AG04449 (cell line): ENCODE data around the gene TCP11X1.
"Not testable (repeated sequence)": the region's sequence is repeated elsewhere in the genome, so short reads cannot be mapped to it uniquely, and the experiment has no call there.

Experiments used
- CTCF ChIA-PET: fragments of 350-600 bp; formaldehyde crosslinking; extraction: SDS; loops from one replicate; lab custom pipeline; 2021; ENCODE audit warnings: antibody characterized with exemption; lab: Yijun Ruan, JAX
- POLR2A ChIA-PET: fragments of 400-600, 350-600 bp; formaldehyde crosslinking; extraction: SDS; loops from one replicate; lab custom pipeline; 2020; ENCODE audit warnings: antibody characterized with exemption, inconsistent platforms; lab: Yijun Ruan, JAX
- DNase-seq: peaks from one replicate; pipeline ENCODE4 v3.0.0-alpha.2; 2010; ENCODE audit warnings: low read depth, low spot score
- H3K4me3 ChIP-seq: 2 replicates; pipeline ENCODE4 v1.5.1; 2011; ENCODE audit warnings: low read depth, mild to moderate bottlenecking, control low read depth, low read length
- TF ChIP-seq, protein P1 (sequence below): IDR thresholded peaks from one replicate; pipeline ENCODE4 v1.5.1; 2011; ENCODE audit warnings: mild to moderate bottlenecking, moderate library complexity, low read length, control low read depth, inconsistent platforms; ENCODE audit not compliant: insufficient read depth; ENCODE audit errors: missing control alignments

The TCP11X1 gene

GRCh38 chrX:102214986-102215385 is at the start of gene TCP11X1:
Gene TCP11X1, plus strand, starts transcription at chrX:102215301.
- DNase-seq, CTCF ChIA-PET, H3K4me3 ChIP-seq, POLR2A ChIA-PET: not testable (repeated sequence)

DNA sequence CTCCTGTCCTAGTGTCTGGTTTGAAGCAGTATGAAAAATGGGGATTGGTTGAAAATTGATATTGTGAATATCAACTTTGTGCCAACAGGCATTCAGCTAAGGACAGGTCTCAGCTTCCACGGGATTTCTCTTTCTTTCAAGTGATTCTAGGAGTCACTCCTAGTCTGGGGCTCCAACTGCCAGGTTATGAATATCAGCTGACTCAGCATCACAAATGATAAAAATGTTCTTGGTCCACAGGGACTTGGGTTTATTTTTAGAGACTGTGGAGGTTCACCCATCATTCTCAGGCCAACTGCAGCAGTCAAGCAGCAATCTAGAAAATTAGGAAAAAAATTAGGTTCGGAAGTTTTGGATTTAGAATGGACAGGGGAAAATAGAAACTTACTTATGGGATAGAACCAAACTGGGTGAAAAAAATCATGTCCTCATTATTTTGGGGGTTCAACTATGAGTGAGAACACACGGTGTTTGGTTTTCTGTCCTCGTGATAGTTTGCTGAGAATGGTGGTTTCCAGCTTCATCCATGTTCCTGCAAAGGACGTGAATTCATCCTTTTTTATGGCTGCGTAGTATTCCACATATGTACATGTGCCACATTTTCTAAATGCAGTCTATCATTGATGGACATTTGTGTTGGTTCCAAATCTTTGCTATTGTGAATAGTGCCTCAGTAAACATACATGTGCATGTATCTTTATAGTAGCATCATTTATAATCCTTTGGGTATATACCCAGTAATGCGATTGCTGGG is 29.0 kb upstream of the TCP11X1 start:
- H3K4me3 ChIP-seq: no peak overlapping the region
- POLR2A ChIA-PET: no interaction called here
- CTCF ChIA-PET: no interaction called here
- TF ChIP-seq, protein P1, sequence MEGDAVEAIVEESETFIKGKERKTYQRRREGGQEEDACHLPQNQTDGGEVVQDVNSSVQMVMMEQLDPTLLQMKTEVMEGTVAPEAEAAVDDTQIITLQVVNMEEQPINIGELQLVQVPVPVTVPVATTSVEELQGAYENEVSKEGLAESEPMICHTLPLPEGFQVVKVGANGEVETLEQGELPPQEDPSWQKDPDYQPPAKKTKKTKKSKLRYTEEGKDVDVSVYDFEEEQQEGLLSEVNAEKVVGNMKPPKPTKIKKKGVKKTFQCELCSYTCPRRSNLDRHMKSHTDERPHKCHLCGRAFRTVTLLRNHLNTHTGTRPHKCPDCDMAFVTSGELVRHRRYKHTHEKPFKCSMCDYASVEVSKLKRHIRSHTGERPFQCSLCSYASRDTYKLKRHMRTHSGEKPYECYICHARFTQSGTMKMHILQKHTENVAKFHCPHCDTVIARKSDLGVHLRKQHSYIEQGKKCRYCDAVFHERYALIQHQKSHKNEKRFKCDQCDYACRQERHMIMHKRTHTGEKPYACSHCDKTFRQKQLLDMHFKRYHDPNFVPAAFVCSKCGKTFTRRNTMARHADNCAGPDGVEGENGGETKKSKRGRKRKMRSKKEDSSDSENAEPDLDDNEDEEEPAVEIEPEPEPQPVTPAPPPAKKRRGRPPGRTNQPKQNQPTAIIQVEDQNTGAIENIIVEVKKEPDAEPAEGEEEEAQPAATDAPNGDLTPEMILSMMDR: no peak
- DNase-seq: no peak

DNA sequence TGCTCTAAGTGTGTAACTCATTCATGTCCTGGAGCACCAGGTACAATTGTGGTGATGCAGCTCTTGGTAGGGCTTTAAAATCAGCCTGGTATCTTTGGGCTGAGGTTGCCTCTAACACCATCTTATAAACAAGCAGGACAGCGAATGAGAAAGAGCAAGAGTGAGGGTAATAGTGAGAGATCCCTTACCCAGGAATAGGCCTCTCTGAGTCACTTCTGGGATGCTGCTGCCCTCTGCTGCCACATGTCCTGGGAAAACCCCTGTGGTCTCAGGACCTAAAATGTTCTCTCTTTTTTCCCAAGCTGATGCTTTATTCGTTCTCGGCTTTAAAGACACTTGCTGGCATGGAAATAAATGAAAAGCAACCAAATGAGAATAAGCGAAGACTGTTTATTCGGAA is 7.2 kb upstream of the TCP11X1 start:
- DNase-seq, CTCF ChIA-PET, H3K4me3 ChIP-seq, POLR2A ChIA-PET: not testable (repeated sequence)

GRCh38 chrX:102216497-102216896 is 1.4 kb downstream of the TCP11X1 start:
- H3K4me3 ChIP-seq, POLR2A ChIA-PET, CTCF ChIA-PET, DNase-seq: not testable (repeated sequence)

DNA sequence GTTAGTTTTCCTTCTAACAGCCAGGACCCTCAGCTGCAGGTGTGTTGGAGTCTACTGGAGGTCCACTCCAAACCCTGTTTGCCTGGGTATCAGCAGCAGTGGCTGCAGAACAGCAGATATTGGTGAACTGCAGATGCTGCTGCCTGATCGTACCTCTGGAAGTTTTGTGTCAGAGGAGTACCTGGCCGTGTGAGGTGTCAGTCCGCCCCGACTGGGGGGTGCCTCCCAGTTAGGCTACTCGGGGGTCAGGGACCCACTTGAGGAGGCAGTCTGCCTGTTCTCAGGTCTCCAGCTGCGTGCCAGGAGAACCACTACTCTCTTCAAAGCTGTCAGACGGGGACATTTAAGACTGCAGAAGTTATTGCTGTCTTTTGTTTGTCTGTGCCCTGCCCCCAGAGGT is 20.6 kb downstream of the TCP11X1 start:
- DNase-seq, POLR2A ChIA-PET, CTCF ChIA-PET, H3K4me3 ChIP-seq: not testable (repeated sequence)

DNA sequence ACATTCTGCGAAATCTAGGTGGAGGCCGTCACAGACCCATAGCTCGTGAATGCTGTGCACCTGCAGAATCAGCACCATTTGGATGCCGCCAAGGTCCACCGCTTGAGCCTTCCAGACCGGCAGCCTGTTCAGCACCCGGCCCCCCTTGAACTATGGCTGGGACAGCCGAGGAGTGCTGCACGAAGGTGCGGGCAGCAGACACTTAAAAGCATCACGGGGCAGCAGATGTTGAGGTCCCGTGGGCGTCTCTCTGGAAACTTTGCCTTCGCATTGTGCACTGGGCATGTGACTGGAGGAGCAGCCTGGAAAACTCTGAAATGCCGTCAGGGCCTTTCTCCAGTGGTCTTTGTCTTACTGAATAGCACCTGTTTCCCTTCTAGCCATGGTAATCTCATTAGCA is 25.2 kb downstream of the TCP11X1 start:
- DNase-seq, CTCF ChIA-PET, POLR2A ChIA-PET, H3K4me3 ChIP-seq: not testable (repeated sequence)

DNA sequence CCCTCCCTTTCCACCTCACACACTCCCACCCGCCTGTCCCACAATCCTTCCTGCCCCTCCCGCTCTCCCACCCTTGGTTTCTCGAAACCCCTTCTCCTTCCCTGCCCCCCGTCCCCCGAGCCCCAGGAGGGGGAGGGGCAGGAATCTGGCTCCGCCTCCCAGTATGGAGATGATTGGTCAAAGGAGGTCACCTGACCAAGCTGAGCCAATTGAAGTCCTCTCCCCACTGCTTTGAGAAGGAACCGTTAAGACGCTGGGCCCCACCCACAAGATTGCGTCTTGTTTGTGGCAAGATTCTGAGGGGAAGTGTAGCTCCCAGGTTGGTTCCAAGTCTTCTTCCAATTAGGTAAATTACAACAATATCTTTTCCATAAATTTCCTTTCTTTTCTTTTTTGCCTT is 31.8 kb downstream of the TCP11X1 start, which contains the start of gene NXF2:
Gene NXF2 (plus strand): TSS at position 275 of the 400 bp plus-strand sequence. CDS start 59,912 bp downstream, outside the sequence.
- DNase-seq, POLR2A ChIA-PET, CTCF ChIA-PET, H3K4me3 ChIP-seq: not testable (repeated sequence)

- POLR2A ChIA-PET, DNase-seq, H3K4me3 ChIP-seq, CTCF ChIA-PET: not testable (repeated sequence)
Observed at GRCh38 chrX:102272231-102272630, 57.1 kb downstream of the TCP11X1 start.
